Loucy (cell line): ENCODE measurements around the gene OR10J5.
"Not testable (repeated sequence)": the region's sequence is repeated elsewhere in the genome, so short reads cannot be mapped to it uniquely, and the experiment has no call there.

Experiments
- H2AFZ ChIP-seq: fragments of 200-600 bp; sonication (generic); 2 replicates; pipeline ENCODE4 v1.6.0; 2016; ENCODE audit warnings: antibody characterized with exemption, mild to moderate bottlenecking, low read length, moderate library complexity
- H3F3A ChIP-seq: fragments of 200-600 bp; 2 replicates; pipeline ENCODE4 v1.6.0; 2016; ENCODE audit warnings: antibody characterized with exemption, low read depth, mild to moderate bottlenecking
- H3K27me3 ChIP-seq: fragments of 200-600 bp; sonication (generic); 2 replicates; pipeline ENCODE4 v1.6.1; 2014; ENCODE audit warnings: low read length, mild to moderate bottlenecking; ENCODE audit not compliant: insufficient read depth, poor library complexity, severe bottlenecking
- H3K36me3 ChIP-seq: fragments of 200-600 bp; sonication (generic); 2 replicates; pipeline ENCODE4 v1.6.1; 2016; ENCODE audit warnings: low read length; ENCODE audit not compliant: insufficient read depth
- H3K4me1 ChIP-seq: fragments of 200-600 bp; sonication (generic); 2 replicates; pipeline ENCODE4 v1.5.1; 2014; ENCODE audit warnings: low read length, mild to moderate bottlenecking; ENCODE audit not compliant: insufficient read depth, poor library complexity, severe bottlenecking
- H3K4me2 ChIP-seq: fragments of 200-600 bp; sonication (generic); 2 replicates; pipeline ENCODE4 v1.6.0; 2014; ENCODE audit warnings: antibody characterized with exemption, low read length, low read depth, mild to moderate bottlenecking; ENCODE audit not compliant: poor library complexity, severe bottlenecking
- H3K4me3 ChIP-seq: fragments of 200-600 bp; sonication (generic); 2 replicates; pipeline ENCODE4 v1.5.1; 2014; ENCODE audit warnings: low read length, mild to moderate bottlenecking, mixed read lengths; ENCODE audit not compliant: poor library complexity, severe bottlenecking
- H3K79me2 ChIP-seq: fragments of 200-600 bp; sonication (generic); 2 replicates; pipeline ENCODE4 v1.6.1; 2014; ENCODE audit warnings: low read length; ENCODE audit not compliant: insufficient read depth
- H3K9ac ChIP-seq: fragments of 200-600 bp; sonication (generic); 2 replicates; pipeline ENCODE4 v1.6.0; 2014; ENCODE audit warnings: mild to moderate bottlenecking, low read depth, low read length, moderate library complexity; ENCODE audit not compliant: poor library complexity, severe bottlenecking
- H3K9me2 ChIP-seq: fragments of 200-600 bp; sonication (generic); replicated peaks from 2 replicates; pipeline ENCODE4 v1.6.1; 2016; ENCODE audit warnings: low read depth, low read length, mixed read lengths
- H3K9me3 ChIP-seq: fragments of 200-600 bp; sonication (generic); 2 replicates; pipeline ENCODE4 v1.6.1; 2014; ENCODE audit warnings: mild to moderate bottlenecking, antibody characterized with exemption, low read length, low read depth; ENCODE audit not compliant: insufficient read depth
- H4K20me1 ChIP-seq: fragments of 200-600 bp; sonication (generic); 2 replicates; pipeline ENCODE4 v1.6.0; 2014; ENCODE audit warnings: antibody characterized with exemption, low read length, mild to moderate bottlenecking; ENCODE audit not compliant: insufficient read depth, poor library complexity, severe bottlenecking
- CTCF ChIP-seq: fragments of 200-600 bp; sonication (generic); conservative IDR thresholded peaks from 2 replicates; pipeline ENCODE4 v1.5.1; 2014; ENCODE audit warnings: mild to moderate bottlenecking, antibody characterized with exemption, low read length
- EZH2phosphoT487 ChIP-seq: fragments of 200-600 bp; IDR thresholded peaks from 2 replicates; pipeline ENCODE4 v1.6.1; 2018; ENCODE audit warnings: antibody characterized with exemption, mild to moderate bottlenecking, moderate library complexity, borderline replicate concordance

OR10J5 gene

GRCh38 chr1:159508951-159509350 lies 26.9 kb downstream of the OR10J5 start:
- Histone ChIP-seq H3K4me3 (no peak overlapping the region), H3K9ac (no peak overlapping the region), H3F3A (no peaks in the 10 kb centered on the region), H3K9me2 (no peaks in the 10 kb centered on the region), H3K27me3 (no peaks in the 10 kb centered on the region), H2AFZ (no peak overlapping the region), H3K36me3 (no peaks in the 10 kb centered on the region), H3K4me2 (no peak overlapping the region), H4K20me1 (no peaks in the 10 kb centered on the region), H3K79me2 (no peaks in the 10 kb centered on the region), H3K4me1 (no peaks in the 10 kb centered on the region), H3K9me3 (no peaks in the 10 kb centered on the region; the same call in 1 of the 2 replicates)
- no peak for TF ChIP-seq CTCF
- no peak for TF ChIP-seq EZH2phosphoT487

- no peaks in the 10 kb centered on the region for H3K27me3 ChIP-seq
- no peak overlapping the region for H3K4me2 ChIP-seq
- H3K9ac ChIP-seq, result no peak overlapping the region
- no peaks in the 10 kb centered on the region for H3K36me3 ChIP-seq
- no peak overlapping the region for H2AFZ ChIP-seq
- no peaks in the 10 kb centered on the region for H3F3A ChIP-seq
- H3K4me1 ChIP-seq, result no peaks in the 10 kb centered on the region
- no peaks in the 10 kb centered on the region; the same call in 1 of the 2 replicates for H3K9me3 ChIP-seq
- no peaks in the 10 kb centered on the region for H3K79me2 ChIP-seq
- no peaks in the 10 kb centered on the region for H3K9me2 ChIP-seq
- no peaks in the 10 kb centered on the region for H4K20me1 ChIP-seq
- no peak overlapping the region for H3K4me3 ChIP-seq
- TF ChIP-seq CTCF, result no peak
- no peak for TF ChIP-seq EZH2phosphoT487
Observed at GRCh38 chr1:159505676-159506075, 30.1 kb downstream of the OR10J5 start.

- no peaks in the 10 kb centered on the region for H3K27me3 ChIP-seq
- no peaks in the 10 kb centered on the region for H3K79me2 ChIP-seq
- no peak overlapping the region for H3K9ac ChIP-seq
- H3K4me2 ChIP-seq, result no peak overlapping the region
- 0 out of 2 replicates have a peak, but pooled peaks cover 3% of the 10 kb centered on the region for H3K9me3 ChIP-seq
- H4K20me1 ChIP-seq, result no peaks in the 10 kb centered on the region
- no peaks in the 10 kb centered on the region for H3K4me1 ChIP-seq
- H3K4me3 ChIP-seq, result no peak overlapping the region
- H2AFZ ChIP-seq, result no peak overlapping the region
- no peak for TF ChIP-seq EZH2phosphoT487
- TF ChIP-seq CTCF, result no peak
- H3K36me3 ChIP-seq, result no peaks in the 10 kb centered on the region
- H3F3A ChIP-seq, result no peaks in the 10 kb centered on the region
- H3K9me2 ChIP-seq, result no peaks in the 10 kb centered on the region
Observed at GRCh38 chr1:159501082-159501481, 34.7 kb downstream of the OR10J5 start.

- not testable (repeated sequence) for H3K36me3 ChIP-seq, H3K79me2 ChIP-seq, H4K20me1 ChIP-seq, H3K9me2 ChIP-seq, H3K9ac ChIP-seq, H3K9me3 ChIP-seq, H3K4me1 ChIP-seq, H3K27me3 ChIP-seq, H3K4me2 ChIP-seq, H3K4me3 ChIP-seq, H3F3A ChIP-seq, H2AFZ ChIP-seq
Observed at GRCh38 chr1:159494513-159495210, 41.1 kb downstream of the OR10J5 start.
